HepG2 (cell line): Measurements from ENCODE around the gene SNRPD1. TPM values are rescaled to one million over a fixed set of nuclear protein-coding genes. Genes with fewer than 3 reads are reported as not detected.

Experiments
- ATF6 ChIP-seq: sonication (generic); formaldehyde crosslinking; conservative IDR thresholded peaks from 2 replicates; pipeline ENCODE4 v1.4.0; 2020; ENCODE audit warnings: missing genetic modification reagents
- CREM ChIP-seq, 2 experiments: sonication (generic) in 1 of 2; formaldehyde crosslinking in 1 of 2; IDR thresholded peaks; 2 replicates each; pipeline versions ENCODE4 v1.4.0 to v1.6.1; 2016 to 2020; ENCODE audit warnings: antibody characterized with exemption in 1 of 2, mild to moderate bottlenecking in 1 of 2, missing genetic modification reagents in 1 of 2
- FOXM1 ChIP-seq: sonication (generic); formaldehyde crosslinking; IDR thresholded peaks from 2 replicates; pipeline ENCODE4 v1.5.0; 2020; ENCODE audit warnings: missing genetic modification reagents
- GABPA ChIP-seq, 2 experiments: IDR thresholded peaks; 2 replicates each; pipeline ENCODE4 v1.6.1; 2011 to 2016; ENCODE audit warnings: low read depth in 2 of 2, low read length in 1 of 2, missing biosample characterization in 1 of 2, missing genetic modification characterization in 1 of 2
- GPN1 ChIP-seq: sonication (generic); formaldehyde crosslinking; IDR thresholded peaks from 2 replicates; pipeline ENCODE4 v1.5.1; 2020; ENCODE audit warnings: missing genetic modification reagents, borderline replicate concordance
- IKZF1 ChIP-seq: fragments of 450-650 bp; IDR thresholded peaks from 2 replicates; pipeline ENCODE4 v1.7.1; 2016
- NCOR1 ChIP-seq: fragments of 200-600 bp; sonication (generic); IDR thresholded peaks from 2 replicates; pipeline ENCODE4 v1.7.0; 2017; ENCODE audit warnings: antibody characterized with exemption, low read length, borderline replicate concordance
- POGK ChIP-seq: sonication (generic); formaldehyde crosslinking; conservative IDR thresholded peaks from 2 replicates; pipeline ENCODE4 v1.8.0; 2022; ENCODE audit warnings: mild to moderate bottlenecking, moderate library complexity, missing genetic modification reagents
- RAD51 ChIP-seq: fragments of 450-650 bp; IDR thresholded peaks from 2 replicates; pipeline ENCODE4 v1.6.1; 2016; ENCODE audit warnings: borderline replicate concordance
- SPEN ChIP-seq: sonication (generic); formaldehyde crosslinking; IDR thresholded peaks from 2 replicates; pipeline ENCODE4 v1.5.1; 2020; ENCODE audit warnings: low read depth, mild to moderate bottlenecking, missing genetic modification reagents
- THRA ChIP-seq: sonication (generic); formaldehyde crosslinking; IDR thresholded peaks from 2 replicates; pipeline ENCODE4 v1.4.0; 2020; ENCODE audit warnings: missing genetic modification reagents, borderline replicate concordance
- ZBTB33 ChIP-seq: sonication (generic); formaldehyde crosslinking; IDR thresholded peaks from 2 replicates; pipeline ENCODE4 v1.4.0; 2020; ENCODE audit warnings: missing genetic modification reagents
- ZBTB49 ChIP-seq: sonication (generic); formaldehyde crosslinking; IDR thresholded peaks from 2 replicates; pipeline ENCODE4 v1.4.0; 2020; ENCODE audit warnings: missing genetic modification reagents, borderline replicate concordance
- ZNF260 ChIP-seq: sonication (generic); formaldehyde crosslinking; IDR thresholded peaks from 2 replicates; pipeline ENCODE4 v1.4.0; 2020; ENCODE audit warnings: missing genetic modification reagents, low read depth, mild to moderate bottlenecking, borderline replicate concordance
- ZNF784 ChIP-seq: sonication (generic); formaldehyde crosslinking; IDR thresholded peaks from 2 replicates; pipeline ENCODE4 v1.5.1; 2020; ENCODE audit warnings: missing genetic modification reagents, mild to moderate bottlenecking, borderline replicate concordance
- ZNF879 ChIP-seq: sonication (generic); formaldehyde crosslinking; IDR thresholded peaks from 2 replicates; pipeline ENCODE4 v1.8.1; 2023; ENCODE audit warnings: missing genetic modification reagents
- polyA plus RNA-seq, 8 experiments: library from polyadenylated mRNA; depleted of rRNA in 3 of 8; stranded (reverse) in 7 of 8; unstranded in 1 of 8; fragments of >200 nt; fragmentation: Illumina TruSeq in 4 of 8; extraction: Trizol in 4 of 8; gene quantifications; 2 replicates each; pipeline versions ENCODE4 v1.2.1 to v1.2.3, GENCODE V29; 2011 to 2016; ENCODE audit warnings: low read depth in 4 of 8, missing spikeins in 1 of 8, mixed read lengths in 1 of 8; ENCODE audit not compliant: insufficient read depth in 1 of 8
- total RNA-seq, 5 experiments: library from RNA; depleted of rRNA; stranded (reverse); fragments of >200 nt; fragmentation: Illumina TruSeq; extraction: Trizol; gene quantifications; 2 replicates each; pipeline ENCODE4 v1.2.3, GENCODE V29; 2016; ENCODE audit warnings: low read depth in 1 of 5

The SNRPD1 gene
- total and polyA plus RNA-seq, 2 of the 13 experiments (the other 11 are each of a cell fraction or from before 2014, with no cell fraction given) = 22.7 to 275 TPM

- peak; percentile 93 for TF ChIP-seq POGK (CRISPR knock-in tag)
- TF ChIP-seq SPEN (CRISPR knock-in tag) = peak; percentile 96
- peak; percentile 68; the same call in 1 of the 2 replicates for TF ChIP-seq ZNF784
- TF ChIP-seq CREM (IDR thresholded peaks at IDR 0.05) = peak; percentile 81
- TF ChIP-seq CREM (CRISPR knock-in tag; IDR thresholded peaks at IDR 0.05) = no peak
- no peak for TF ChIP-seq IKZF1
- no peak for TF ChIP-seq ZNF260 (CRISPR knock-in tag)
- TF ChIP-seq ATF6 (CRISPR knock-in tag) = peak; percentile 33; the same call in 1 of the 2 replicates
- TF ChIP-seq RAD51 = no peak
- TF ChIP-seq THRA (CRISPR knock-in tag) = peak; percentile 59; the same call in 1 of the 2 replicates
- no peak for TF ChIP-seq FOXM1 (CRISPR knock-in tag)
- no peak for TF ChIP-seq ZBTB49 (CRISPR knock-in tag)
- no peak; the same call in 1 of the 2 replicates for TF ChIP-seq ZNF879
- no peak for TF ChIP-seq GPN1 (CRISPR knock-in tag)
- TF ChIP-seq ZBTB33 = no peak
- TF ChIP-seq GABPA (IDR thresholded peaks at IDR 0.05; ENCODE audit: low read depth, low read length) = peak; percentile 67
- peak; percentile 91 for TF ChIP-seq GABPA (CRISPR knock-in tag; IDR thresholded peaks at IDR 0.05; ENCODE audit: low read depth)
- no peak for TF ChIP-seq NCOR1
Measured at GRCh38 chr18:21600526-21601410, 11.3 kb upstream of the SNRPD1 start, which contains the start of gene ESCO1 (continued).
